GM21528 (cell line): ENCODE measurements around the gene UST.
"Not testable (repeated sequence)": the region's sequence is repeated elsewhere in the genome, so short reads cannot be mapped to it uniquely, and the experiment has no call there.

ENCODE experiments used
- ATAC-seq: cut with Tn5 transposase; IDR thresholded peaks from one replicate; pipeline ENCODE4 v1.9.1; 2021; ENCODE audit warnings: mild to moderate bottlenecking, moderate library complexity; ENCODE audit not compliant: unreplicated experiment, low FRiP score

UST gene

GRCh38 chr6:149095842-149096241 lies 349.0 kb downstream of the UST start:
- ATAC-seq, result no peak

GRCh38 chr6:149097794-149098193 lies 351.0 kb downstream of the UST start:
- ATAC-seq, result no peak

GRCh38 chr6:149098700-149099276 lies 352.0 kb downstream of the UST start:
- ATAC-seq, result no peak

- ATAC-seq, result no peak
Measured at GRCh38 chr6:149102324-149102723, 355.5 kb downstream of the UST start.

- ATAC-seq, result not testable (repeated sequence)
Measured at GRCh38 chr6:149103950-149104349, 357.1 kb downstream of the UST start.

- no peak for ATAC-seq
Measured at GRCh38 chr6:149107520-149107919, 360.7 kb downstream of the UST start.

GRCh38 chr6:149108038-149108748 lies 361.4 kb downstream of the UST start:
- ATAC-seq, result no peak

GRCh38 chr6:149108749-149109100 lies 361.9 kb downstream of the UST start:
- no peak for ATAC-seq

GRCh38 chr6:149109397-149110070 lies 362.7 kb downstream of the UST start:
- no peak for ATAC-seq

GRCh38 chr6:149111556-149112115 lies 364.8 kb downstream of the UST start:
- no peak for ATAC-seq

GRCh38 chr6:149112976-149113375 lies 366.1 kb downstream of the UST start:
- ATAC-seq, result peak; percentile 63

GRCh38 chr6:149114167-149114566 lies 367.3 kb downstream of the UST start:
- no peak for ATAC-seq

GRCh38 chr6:149118737-149119653 lies 372.2 kb downstream of the UST start:
- ATAC-seq, result no peak

- no peak for ATAC-seq
Measured at GRCh38 chr6:149122850-149123821, 376.3 kb downstream of the UST start.

- no peak for ATAC-seq
Measured at GRCh38 chr6:149125309-149125708, 378.5 kb downstream of the UST start.
